ENCODE results near the gene CACHD1.

The CACHD1 gene

GRCh38 chr1:64523413-64524337 is 53.7 kb downstream of the CACHD1 start:
- no peak for DNase-seq (ENCODE audit: low read depth)

- no peak for DNase-seq (ENCODE audit: low read depth)
Measured at GRCh38 chr1:64524614-64525013, 54.7 kb downstream of the CACHD1 start.

- DNase-seq (ENCODE audit: low read depth) = no peak
Measured at GRCh38 chr1:64525116-64525686, 55.3 kb downstream of the CACHD1 start.

- DNase-seq (ENCODE audit: low read depth) = no peak
Measured at GRCh38 chr1:64526312-64526711, 56.4 kb downstream of the CACHD1 start.

GRCh38 chr1:64527165-64527564 is 57.2 kb downstream of the CACHD1 start:
- DNase-seq (ENCODE audit: low read depth) = no peak

GRCh38 chr1:64527786-64528185 is 57.9 kb downstream of the CACHD1 start:
- DNase-seq (ENCODE audit: low read depth) = no peak

GRCh38 chr1:64530969-64531692 is 61.2 kb downstream of the CACHD1 start:
- DNase-seq (ENCODE audit: low read depth) = no peak

GRCh38 chr1:64532646-64533045 is 62.7 kb downstream of the CACHD1 start:
- DNase-seq (ENCODE audit: low read depth) = no peak

GRCh38 chr1:64535938-64536835 is 66.3 kb downstream of the CACHD1 start:
- no peak for DNase-seq (ENCODE audit: low read depth)

GRCh38 chr1:64536836-64537490 is 67.0 kb downstream of the CACHD1 start:
- no peak for DNase-seq (ENCODE audit: low read depth)

GRCh38 chr1:64537942-64538341 is 68.0 kb downstream of the CACHD1 start:
- no peak for DNase-seq (ENCODE audit: low read depth)

- DNase-seq (ENCODE audit: low read depth) = no peak
Measured at GRCh38 chr1:64538389-64538788, 68.5 kb downstream of the CACHD1 start.

- no peak for DNase-seq (ENCODE audit: low read depth)
Measured at GRCh38 chr1:64539289-64539688, 69.4 kb downstream of the CACHD1 start.

GRCh38 chr1:64539781-64540218 is 69.9 kb downstream of the CACHD1 start:
- DNase-seq (ENCODE audit: low read depth) = no peak

GRCh38 chr1:64540265-64540791 is 70.4 kb downstream of the CACHD1 start:
- no peak for DNase-seq (ENCODE audit: low read depth)

- no peak for DNase-seq (ENCODE audit: low read depth)
Measured at GRCh38 chr1:64542118-64542517, 72.2 kb downstream of the CACHD1 start.

GRCh38 chr1:64543831-64544230 is 73.9 kb downstream of the CACHD1 start:
- no peak for DNase-seq (ENCODE audit: low read depth)

GRCh38 chr1:64545118-64545843 is 75.4 kb downstream of the CACHD1 start:
- DNase-seq (ENCODE audit: low read depth) = no peak

- no peak for DNase-seq (ENCODE audit: low read depth)
Measured at GRCh38 chr1:64546013-64546412, 76.1 kb downstream of the CACHD1 start.

Data from activated T-cell treated with anti-CD3 and anti-CD28 coated beads for 1 hour (primary cell).